Caki2 (cell line): ENCODE results near the gene WNT11. TPM values are rescaled to one million over a fixed set of nuclear protein-coding genes. Genes with fewer than 3 reads are reported as not detected.
A peak's percentile ranks its signal among the peaks of the same experiment; 100 is the strongest.

Source experiments
- DNase-seq: peaks from one replicate; pipeline ENCODE4 v3.0.0-alpha.2; 2015; ENCODE audit warnings: low read depth
- in situ Hi-C: cut with HindIII; loops from 2 replicates; pipeline ENCODE4 v1.10.0; 2016; ENCODE audit warnings: low sequenced_read_pairs, low pct_unique_long_range_greater_than_20kb, mixed read lengths
- total RNA-seq: library from RNA; depleted of rRNA; stranded (reverse); fragments of >200 nt; shearing (Covaris generic); gene quantifications from 2 replicates; pipeline ENCODE4 v1.2.3, GENCODE V29; 2014; ENCODE audit warnings: low replicate concordance

Gene WNT11
- total RNA-seq, 1 experiment from 2014 or later, result 4.9 TPM

DNA sequence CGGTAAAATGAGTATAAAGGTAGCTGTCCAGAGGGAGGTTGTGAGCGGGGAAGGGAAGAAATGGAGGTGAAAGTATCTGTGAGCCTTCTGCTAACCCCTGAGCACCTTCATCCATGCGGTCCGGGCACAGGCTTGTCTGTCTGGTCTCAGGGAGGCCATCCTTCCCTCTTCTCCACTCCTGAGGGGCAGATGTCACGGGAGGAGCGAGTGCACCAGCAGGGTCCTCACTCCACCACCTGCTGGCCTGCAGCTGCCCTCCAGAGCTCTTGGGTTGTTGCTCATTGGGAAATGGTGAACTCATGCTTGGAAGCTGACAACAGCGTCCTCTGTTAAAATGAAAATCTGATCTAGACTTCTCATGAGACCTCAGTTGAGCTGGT is 33.8 kb upstream of the WNT11 start:
- in situ Hi-C loops, result no loop called here
- DNase-seq, result no peak

DNA sequence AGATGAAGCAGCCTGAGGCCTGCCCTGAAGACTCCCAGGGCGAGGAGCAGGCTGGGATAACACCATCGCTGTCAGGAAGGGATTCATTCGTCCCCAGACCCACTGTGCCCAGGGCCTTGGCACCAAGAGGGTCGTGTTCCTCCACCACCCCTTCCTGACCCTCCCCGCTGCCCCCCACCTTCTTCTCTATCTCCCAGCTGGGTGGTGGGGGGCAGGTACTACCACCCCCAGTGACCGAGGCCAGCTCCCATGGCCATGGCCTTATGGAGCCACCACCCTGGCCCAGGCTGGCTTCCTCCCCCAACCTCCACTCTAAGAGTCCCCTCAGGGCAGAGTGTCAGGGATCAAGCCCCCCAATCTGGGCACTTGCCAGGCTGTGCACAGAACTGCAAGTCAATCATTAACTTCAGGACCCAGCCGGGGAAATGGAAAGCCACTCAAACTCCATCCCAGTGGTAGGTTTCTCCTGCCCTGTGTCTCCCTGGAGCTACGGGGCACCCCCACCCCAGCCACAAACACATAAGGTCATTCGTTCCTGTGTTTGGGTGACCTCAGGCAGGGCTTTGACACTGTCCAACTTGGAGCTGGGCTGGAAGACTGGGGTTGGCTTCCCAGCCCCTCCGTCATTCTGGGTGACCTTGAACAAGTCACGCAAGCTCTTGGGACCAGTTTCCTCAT is 33.3 kb upstream of the WNT11 start:
- in situ Hi-C loops, result no loop called here
- DNase-seq, result no peak

- DNase-seq, result no peak
- in situ Hi-C loops, result no loop called here
Observed at GRCh38 chr11:76238551-76238950, 32.2 kb upstream of the WNT11 start.

- in situ Hi-C loops, result no loop called here
Observed at GRCh38 chr11:76237914-76238313, 31.6 kb upstream of the WNT11 start.

GRCh38 chr11:76237000-76237649 is 30.8 kb upstream of the WNT11 start:
- in situ Hi-C loops, result no loop called here
- no peak for DNase-seq

More at GRCh38 chr11:76237914-76238313, 31.6 kb upstream of the WNT11 start:
- DNase-seq, result no peak

GRCh38 chr11:76236092-76236999 is 30.0 kb upstream of the WNT11 start:
- in situ Hi-C loops, result no loop called here
- DNase-seq, result no peak

GRCh38 chr11:76235233-76236091 is 29.2 kb upstream of the WNT11 start:
- in situ Hi-C loops, result no loop called here

DNA sequence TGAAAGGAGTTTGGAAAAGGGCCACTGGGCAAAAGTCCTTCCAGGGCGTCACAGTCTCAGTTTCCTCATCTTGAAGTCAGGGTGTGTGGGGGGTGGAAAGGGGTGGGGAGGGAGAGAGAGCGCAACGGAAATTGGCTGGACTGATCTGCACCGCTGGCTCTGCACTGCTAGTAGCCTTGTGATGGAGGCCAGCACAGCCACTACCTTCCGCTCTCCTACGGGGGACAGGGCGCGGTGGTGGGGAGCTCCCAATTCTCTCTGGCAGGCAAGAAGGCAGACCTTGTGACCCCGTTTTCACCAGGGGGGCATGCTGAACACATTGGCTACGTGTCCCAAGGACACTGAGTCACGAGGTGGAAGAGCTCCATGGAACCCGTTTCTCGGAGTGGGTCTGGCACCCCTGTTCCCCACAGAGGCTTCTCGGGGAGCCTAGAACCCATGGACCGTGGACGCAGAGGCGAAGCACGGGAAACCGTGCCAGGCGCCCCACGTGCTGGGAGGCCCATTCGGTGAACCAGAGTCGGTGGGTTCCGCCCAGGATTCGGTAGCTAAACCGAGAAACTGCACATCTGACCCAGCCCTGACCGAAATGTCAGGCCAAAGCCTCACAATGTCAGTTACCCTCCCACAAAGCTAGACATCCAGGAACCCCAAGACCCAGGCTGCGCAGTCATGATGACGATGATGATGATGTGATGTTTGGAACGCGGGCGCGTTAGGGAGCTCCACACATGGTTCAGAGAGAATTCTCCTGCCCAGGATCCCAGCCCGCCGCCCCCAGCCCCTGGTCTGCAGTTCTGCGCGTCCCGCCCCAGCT is 28.3 kb upstream of the WNT11 start:
- no peak for DNase-seq
- in situ Hi-C loops, result no loop called here

More at GRCh38 chr11:76235233-76236091, 29.2 kb upstream of the WNT11 start:
- peak; percentile 89 for DNase-seq

DNA sequence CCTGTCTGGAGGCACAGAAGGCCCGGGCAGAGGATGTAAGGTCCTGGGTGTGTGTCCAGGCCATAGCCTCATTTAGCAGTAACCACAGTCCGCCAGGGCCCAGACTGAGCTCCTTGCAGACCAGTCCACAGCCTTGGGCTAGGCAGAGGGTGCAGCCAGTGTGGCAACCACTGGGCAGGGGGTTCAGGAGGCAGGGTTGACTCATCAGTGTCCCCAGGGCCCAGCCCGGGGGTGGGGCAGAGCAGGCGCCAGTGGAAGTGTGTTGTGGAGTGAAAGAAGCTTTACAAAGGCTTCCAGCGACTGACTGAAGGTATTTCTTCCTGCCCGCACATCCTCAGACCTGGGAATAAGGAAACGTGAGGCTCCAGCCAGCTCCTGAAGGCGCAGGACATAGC is 27.7 kb upstream of the WNT11 start:
- in situ Hi-C loops, result no loop called here
- DNase-seq, result no peak

GRCh38 chr11:76233196-76233921 is 27.1 kb upstream of the WNT11 start:
- no peak for DNase-seq
- in situ Hi-C loops, result no loop called here

DNA sequence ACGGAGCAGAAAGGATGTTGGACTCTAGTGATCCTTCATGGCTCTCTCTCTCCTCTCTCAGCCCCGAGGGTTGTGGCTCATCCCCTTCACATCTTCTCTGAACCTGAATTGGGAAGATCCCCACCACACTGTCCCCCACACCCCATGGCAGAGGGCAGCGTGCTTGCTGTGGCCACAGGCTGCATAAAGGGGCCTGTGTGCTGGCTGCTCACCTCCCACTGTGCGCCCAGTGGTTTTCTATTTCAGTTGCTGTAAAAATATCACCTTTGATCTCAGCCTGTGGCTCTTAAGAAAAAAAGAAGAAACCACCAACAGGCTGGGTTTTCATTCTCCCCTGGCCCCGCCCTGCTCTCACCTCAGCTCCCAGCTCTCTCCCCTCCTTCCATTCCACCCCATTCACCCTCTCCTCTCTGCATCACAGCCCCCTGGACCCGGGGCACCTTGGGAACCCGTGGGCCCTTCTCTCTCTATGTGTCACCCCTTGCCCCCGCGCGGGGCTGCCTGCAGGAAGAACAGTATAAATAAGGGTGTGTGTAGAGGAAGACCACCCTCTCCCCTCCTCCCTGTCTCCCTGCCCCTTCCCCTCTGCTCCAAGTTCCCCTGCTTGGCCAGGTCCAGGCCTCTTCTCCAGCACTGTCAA is 25.8 kb upstream of the WNT11 start:
- DNase-seq, result peak; percentile 58
- in situ Hi-C loops, result no loop called here

DNA sequence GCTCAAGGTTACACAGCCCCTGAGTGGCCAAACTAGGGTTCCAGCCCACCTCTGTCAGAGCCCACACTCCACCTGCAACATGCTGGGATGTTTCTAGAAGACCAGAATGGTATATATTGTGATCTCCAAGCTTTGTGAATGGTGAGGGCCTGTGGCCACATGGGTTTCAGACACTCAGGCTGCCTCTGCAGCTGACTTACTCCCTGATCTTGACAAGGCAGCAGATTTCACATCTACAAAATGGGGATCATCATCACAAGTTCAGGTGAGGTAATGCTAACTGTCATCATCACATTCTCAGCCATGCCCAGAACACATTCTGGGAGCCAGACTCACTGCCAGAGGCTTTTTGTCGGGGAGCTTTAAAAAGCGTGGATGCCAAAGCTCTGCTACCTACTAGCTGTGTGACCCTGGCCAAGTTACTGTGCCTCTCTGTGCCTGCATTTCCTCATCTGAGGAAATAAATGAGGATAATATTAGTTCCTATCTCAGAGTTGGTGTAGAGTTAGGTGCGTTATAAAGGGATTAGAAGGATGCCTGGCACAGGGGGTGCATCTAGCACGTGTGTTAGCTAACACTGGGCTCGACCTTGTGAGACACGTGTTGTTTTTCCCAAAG is 24.9 kb upstream of the WNT11 start:
- DNase-seq, result no peak
- in situ Hi-C loops, result no loop called here

GRCh38 chr11:76230392-76230791 is 24.1 kb upstream of the WNT11 start:
- in situ Hi-C loops, result no loop called here
- no peak for DNase-seq

DNA sequence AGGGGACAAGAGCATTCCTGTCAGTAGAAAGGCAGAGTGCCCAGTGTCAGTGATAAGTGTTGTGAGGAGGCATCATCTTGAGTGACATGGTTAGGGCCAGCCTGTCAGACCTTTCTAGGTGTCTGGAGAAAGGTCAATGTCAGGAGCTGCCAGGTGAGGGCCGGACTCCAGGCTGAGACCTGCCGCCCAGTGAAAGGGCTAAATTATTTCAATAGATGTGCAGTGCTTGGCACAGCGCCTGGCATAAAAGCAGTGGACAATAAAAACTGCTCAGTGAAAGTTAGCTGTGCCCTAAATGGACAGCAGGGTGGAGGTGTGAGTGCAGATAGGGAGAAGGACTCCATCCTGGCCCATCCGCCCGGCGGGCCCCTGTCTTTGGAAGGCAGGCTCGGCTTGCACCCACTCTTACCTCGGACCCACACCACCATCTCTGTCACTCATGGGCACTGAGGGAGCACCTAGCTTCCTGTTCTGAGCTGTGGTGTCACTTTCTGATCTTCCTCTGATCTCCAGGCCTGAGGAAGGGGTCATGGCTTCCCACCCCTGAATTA is 23.5 kb upstream of the WNT11 start:
- in situ Hi-C loops, result no loop called here
- no peak for DNase-seq

- DNase-seq, result no peak
- in situ Hi-C loops, result no loop called here
Observed at GRCh38 chr11:76228875-76229149, 22.5 kb upstream of the WNT11 start.
